GM19023 (cell line): Measurements from ENCODE around the gene PANK2.

Source experiments
- ATAC-seq: cut with Tn5 transposase; IDR thresholded peaks from one replicate; pipeline ENCODE4 v1.9.1; 2021; ENCODE audit warnings: mild to moderate bottlenecking, moderate library complexity; ENCODE audit not compliant: unreplicated experiment

PANK2 gene

DNA sequence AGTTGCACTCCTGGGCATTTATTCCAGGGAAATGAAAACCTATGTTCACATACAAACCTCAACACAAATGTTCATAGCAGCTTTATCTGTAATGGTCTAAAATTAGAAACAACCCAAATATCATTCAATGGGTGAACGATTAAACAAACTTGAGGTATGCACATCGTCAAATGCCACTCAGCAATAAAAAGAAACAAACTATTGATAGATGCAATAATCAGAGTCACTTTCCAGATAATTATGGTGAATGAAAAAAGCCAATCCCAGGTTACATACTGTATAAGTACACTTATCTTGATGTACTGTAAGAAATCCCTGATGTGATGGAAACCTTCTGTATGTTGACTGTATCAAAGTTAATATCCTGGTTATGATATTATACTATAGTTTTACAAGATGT is 87.3 kb downstream of the PANK2 start:
- no peak for ATAC-seq
